Body of pancreas (tissue), 4 donors: ENCODE data around the gene C3orf70.

Experiments used
- CTCF ChIP-seq, 7 experiments: fragments of 450-650 bp in 4 of 7; fragments of 200-600 bp in 3 of 7; sonication (generic) in 3 of 7; IDR thresholded peaks; one replicate each; pipeline ENCODE4 v1.5.1; 2016 to 2019; ENCODE audit warnings: antibody characterized with exemption in 7 of 7
- POLR2A ChIP-seq, 3 donors: fragments of 450-650 bp; IDR thresholded peaks; one replicate each; pipeline ENCODE4 v1.6.1; 2016; ENCODE audit warnings: antibody characterized with exemption in 3 of 3, mild to moderate bottlenecking in 2 of 3

- no peak for TF ChIP-seq CTCF (IDR thresholded peaks at IDR 0.05)
- TF ChIP-seq POLR2A (IDR thresholded peaks at IDR 0.05), result no peak
These were observed 124.7 kb downstream of the C3orf70 start for GRCh38 chr3:185028121-185028520.
